GM12875 (cell line): Measurements from ENCODE around the gene MRPL10.

Experiments
- H3K4me3 ChIP-seq: one replicate; pipeline ENCODE4 v1.5.1; 2011; ENCODE audit warnings: low read depth, low read length, control low read depth
- CTCF ChIP-seq: IDR thresholded peaks from 2 replicates; pipeline ENCODE4 v1.5.1; 2011; ENCODE audit warnings: low read depth, mild to moderate bottlenecking, control low read depth, inconsistent platforms, low read length, moderate library complexity, borderline replicate concordance; ENCODE audit not compliant: insufficient read depth

MRPL10 gene

GRCh38 chr17:47869114-47869513, 37.8 kb upstream of the MRPL10 start:
- no peak overlapping the region for H3K4me3 ChIP-seq

GRCh38 chr17:47867813-47868533, 36.6 kb upstream of the MRPL10 start:
- H3K4me3 ChIP-seq: no peak overlapping the region
- 0 out of 2 replicates have a peak, but pooled peaks have one; percentile 1 for TF ChIP-seq CTCF

More at GRCh38 chr17:47869114-47869513, 37.8 kb upstream of the MRPL10 start:
- no peak for TF ChIP-seq CTCF

- no peak for TF ChIP-seq CTCF
- no peak overlapping the region for H3K4me3 ChIP-seq
Observed at GRCh38 chr17:47866941-47867340, 35.6 kb upstream of the MRPL10 start.

- H3K4me3 ChIP-seq: no peak overlapping the region
- TF ChIP-seq CTCF: no peak
Observed at GRCh38 chr17:47864791-47865216, 33.5 kb upstream of the MRPL10 start.

GRCh38 chr17:47862621-47863440, 31.5 kb upstream of the MRPL10 start:
- no peak for TF ChIP-seq CTCF

GRCh38 chr17:47860386-47860785, 29.0 kb upstream of the MRPL10 start:
- no peak for TF ChIP-seq CTCF

More at GRCh38 chr17:47862621-47863440, 31.5 kb upstream of the MRPL10 start:
- no peak overlapping the region for H3K4me3 ChIP-seq

More at GRCh38 chr17:47860386-47860785, 29.0 kb upstream of the MRPL10 start:
- H3K4me3 ChIP-seq: no peak overlapping the region
